ENCODE data around the gene LAMA4.

GRCh38 chr6:112286010-112286409 lies 31.6 kb upstream of the LAMA4 start:
- no peak for TF ChIP-seq RXRA (IDR thresholded peaks at IDR 0.05)
- no peak for TF ChIP-seq MAX (IDR thresholded peaks at IDR 0.05)
- TF ChIP-seq HNF4A (conservative IDR thresholded peaks at IDR 0.05) = no peak
- TF ChIP-seq CTCF (IDR thresholded peaks at IDR 0.05; ENCODE audit: low read depth, low read length, missing input control) = no peak
- TF ChIP-seq EGR1 (IDR thresholded peaks at IDR 0.05; ENCODE audit: low read depth in 2 of 2) = no peak
- TF ChIP-seq ATF3 (IDR thresholded peaks at IDR 0.05) = no peak
- no peak for TF ChIP-seq JUND (IDR thresholded peaks at IDR 0.05)
- no peak for TF ChIP-seq TAF1 (conservative IDR thresholded peaks at IDR 0.05)
- no peak for TF ChIP-seq FOXA1 (IDR thresholded peaks at IDR 0.05)
- TF ChIP-seq REST (IDR thresholded peaks at IDR 0.05) = no peak
- no peak for TF ChIP-seq ZBTB33 (IDR thresholded peaks at IDR 0.05)
- TF ChIP-seq YY1 (IDR thresholded peaks at IDR 0.05) = no peak
- TF ChIP-seq GABPA (IDR thresholded peaks at IDR 0.05 in 1 of 2, conservative IDR thresholded peaks at IDR 0.05 in 1 of 2) = no peak

All from liver (tissue), 3 donors.